Skin of body (tissue), 2 donors: ENCODE results near the gene LGALS7B. TPM values are rescaled to one million over a fixed set of nuclear protein-coding genes. Genes with fewer than 3 reads are reported as not detected.
"Not testable (repeated sequence)": the region's sequence is repeated elsewhere in the genome, so short reads cannot be mapped to it uniquely, and the experiment has no call there.

Experiments
- DNase-seq: peaks from one replicate; lab custom pipeline; 2025; lab: John Stamatoyannopoulos, UW
- total RNA-seq: library from RNA; depleted of rRNA; stranded (reverse); fragments of >200 nt; gene quantifications from one replicate; pipeline ENCODE4 v1.2.3, GENCODE V29; 2014

The LGALS7B gene
- total RNA-seq, 1 donor from 2014 or later = 285 TPM

DNA sequence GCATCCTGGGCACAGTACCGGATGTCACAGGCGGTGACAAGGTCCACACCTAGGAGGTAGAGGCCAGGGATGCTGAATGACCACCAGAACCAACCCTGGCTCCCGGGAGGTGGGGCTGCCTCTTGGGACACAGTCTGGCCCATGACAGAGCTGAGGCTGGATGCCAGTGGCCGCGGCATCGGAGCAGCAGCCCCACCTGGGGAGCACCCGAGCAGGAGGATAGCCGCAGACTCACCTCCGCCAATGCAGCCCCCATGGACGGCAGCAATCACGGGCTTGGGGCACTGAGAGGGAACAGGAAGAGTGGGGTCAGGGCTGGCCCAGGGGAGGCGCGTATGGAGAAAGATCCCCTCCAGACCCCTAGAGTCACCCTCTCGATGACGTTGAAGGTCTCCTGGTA, 28.1 kb downstream of the LGALS7B start:
- DNase-seq = no peak

DNA sequence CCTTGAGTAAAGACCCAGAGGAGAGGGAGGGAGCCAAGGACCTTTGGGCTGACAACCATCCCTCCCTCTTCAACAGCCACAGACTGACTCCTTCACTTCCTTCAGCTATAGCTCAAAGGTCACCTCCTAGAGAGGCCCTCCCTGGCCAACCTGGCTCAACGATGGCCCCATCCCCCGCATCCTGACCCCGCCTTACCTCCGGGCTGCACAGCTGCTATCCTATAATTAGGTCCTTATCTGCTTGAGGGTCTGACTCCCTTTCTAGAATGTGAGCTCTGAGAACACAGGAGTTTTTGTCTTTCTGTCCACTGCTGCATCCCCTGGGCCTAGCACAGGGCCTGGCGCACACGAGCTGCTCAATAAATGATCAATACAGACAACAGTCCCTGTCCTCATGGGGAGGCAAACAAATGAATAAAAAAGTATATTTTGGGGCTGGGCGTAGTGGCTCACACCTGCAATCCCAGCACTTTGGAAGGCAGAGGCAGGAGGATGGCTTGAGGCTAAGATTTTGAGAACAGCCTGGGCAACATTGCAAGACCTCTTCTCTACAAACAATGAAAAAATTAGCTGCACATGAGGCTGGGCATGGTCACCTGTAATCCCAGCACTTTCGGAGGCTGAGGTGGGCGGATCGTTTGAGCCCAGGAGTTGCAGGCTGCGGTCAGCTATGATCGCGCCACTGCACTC, 30.4 kb downstream of the LGALS7B start:
- DNase-seq = no peak

DNA sequence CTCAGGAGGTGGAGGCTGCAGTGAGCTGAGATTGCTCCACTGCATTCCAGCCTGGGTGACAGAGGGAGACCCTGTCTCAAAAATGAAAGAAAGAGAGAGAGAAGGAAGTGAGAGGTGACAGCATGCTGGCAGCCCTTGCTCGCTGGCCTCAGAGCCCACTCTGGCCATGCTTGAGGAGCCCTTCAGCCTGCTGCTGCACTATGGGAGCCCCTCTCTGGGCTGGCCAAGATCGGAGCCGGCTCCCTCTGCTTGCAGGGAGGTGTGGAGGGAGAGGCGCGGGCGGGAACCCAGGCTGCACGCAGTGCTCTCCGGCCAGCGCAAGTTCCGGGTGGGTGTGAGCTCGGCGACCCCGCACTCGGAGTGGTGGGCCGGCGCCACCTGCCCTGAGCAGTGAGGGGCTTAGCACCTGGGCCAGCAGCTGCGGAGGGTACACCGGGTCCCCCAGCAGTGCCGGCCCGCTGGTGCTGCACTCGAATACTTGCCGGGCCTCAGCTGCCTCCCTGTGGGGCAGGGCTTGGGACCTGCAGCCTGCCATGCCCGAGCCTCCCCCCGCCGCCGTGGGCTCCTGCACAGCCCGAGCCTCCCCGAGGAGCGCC, 32.3 kb downstream of the LGALS7B start:
- not testable (repeated sequence) for DNase-seq

DNA sequence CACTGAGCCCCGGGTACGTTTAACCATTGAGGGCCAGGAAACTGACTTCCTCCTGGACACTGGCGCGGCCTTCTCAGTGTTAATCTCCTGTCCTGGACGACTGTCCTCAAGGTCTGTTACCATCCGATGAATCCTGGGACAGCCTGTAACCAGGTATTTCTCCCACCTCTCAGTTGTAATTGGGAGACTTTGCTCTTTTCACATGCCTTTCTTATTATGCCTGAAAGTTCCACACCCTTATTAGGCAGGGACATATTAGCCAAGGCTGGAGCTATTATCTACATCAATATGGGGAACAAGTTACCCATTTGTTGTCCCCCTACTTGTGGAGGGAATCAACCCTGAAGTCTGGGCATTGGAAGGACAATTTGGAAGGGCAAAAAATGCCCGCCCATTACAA, 36.9 kb downstream of the LGALS7B start:
- DNase-seq = not testable (repeated sequence)

DNA sequence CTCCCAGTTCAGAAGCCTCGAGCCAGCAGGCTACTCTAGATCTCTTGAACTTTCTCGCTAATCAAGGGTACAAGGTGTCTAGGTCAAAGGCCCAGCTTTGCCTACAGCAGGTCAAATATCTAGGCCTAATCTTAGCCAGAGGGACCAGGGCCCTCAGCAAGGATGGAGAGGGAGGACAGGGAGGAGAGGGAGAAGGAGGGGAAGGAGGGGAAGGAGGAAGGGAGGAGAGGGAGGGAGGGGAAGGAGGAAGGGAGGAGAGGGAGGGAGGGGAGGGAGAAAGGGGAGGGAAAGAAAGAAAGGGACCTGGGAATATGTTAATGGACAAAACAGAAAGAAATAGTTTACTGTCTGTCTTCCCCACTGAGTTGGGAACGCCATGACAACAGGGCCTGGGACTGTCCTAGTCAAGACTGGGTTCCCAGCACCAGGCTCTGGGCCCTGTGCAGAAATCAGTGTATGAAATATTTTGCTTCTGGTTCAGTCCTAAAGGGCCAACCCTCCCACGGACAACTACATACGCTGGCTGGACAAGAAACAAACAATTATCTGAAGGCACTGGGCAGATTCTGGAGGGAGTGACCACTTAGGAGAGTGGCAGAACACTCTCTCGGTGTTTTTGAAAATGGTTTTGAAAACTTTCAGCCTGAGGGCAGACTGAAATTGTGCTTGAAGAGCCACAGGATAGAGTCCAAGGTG, 38.0 kb downstream of the LGALS7B start:
- DNase-seq = no peak

DNA sequence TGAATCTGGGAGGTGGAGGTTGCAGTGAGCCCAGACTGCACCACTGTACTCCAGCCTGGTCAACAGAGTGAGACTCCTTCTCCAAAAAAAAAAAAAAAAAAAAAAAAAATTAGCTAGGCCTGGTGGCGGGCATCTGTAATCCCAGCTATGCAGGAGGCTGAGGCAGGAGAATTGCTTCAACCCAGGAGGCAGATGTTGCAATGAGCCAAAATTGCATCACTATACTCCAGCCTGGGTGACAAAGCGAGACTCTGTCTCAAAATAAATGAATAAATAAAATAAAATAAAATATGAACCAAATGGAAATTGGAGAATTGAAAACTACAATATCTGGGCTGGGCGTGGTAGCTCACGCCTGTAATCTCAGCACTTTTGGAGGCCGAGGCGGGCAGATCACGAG, 40.2 kb downstream of the LGALS7B start:
- not testable (repeated sequence) for DNase-seq

DNA sequence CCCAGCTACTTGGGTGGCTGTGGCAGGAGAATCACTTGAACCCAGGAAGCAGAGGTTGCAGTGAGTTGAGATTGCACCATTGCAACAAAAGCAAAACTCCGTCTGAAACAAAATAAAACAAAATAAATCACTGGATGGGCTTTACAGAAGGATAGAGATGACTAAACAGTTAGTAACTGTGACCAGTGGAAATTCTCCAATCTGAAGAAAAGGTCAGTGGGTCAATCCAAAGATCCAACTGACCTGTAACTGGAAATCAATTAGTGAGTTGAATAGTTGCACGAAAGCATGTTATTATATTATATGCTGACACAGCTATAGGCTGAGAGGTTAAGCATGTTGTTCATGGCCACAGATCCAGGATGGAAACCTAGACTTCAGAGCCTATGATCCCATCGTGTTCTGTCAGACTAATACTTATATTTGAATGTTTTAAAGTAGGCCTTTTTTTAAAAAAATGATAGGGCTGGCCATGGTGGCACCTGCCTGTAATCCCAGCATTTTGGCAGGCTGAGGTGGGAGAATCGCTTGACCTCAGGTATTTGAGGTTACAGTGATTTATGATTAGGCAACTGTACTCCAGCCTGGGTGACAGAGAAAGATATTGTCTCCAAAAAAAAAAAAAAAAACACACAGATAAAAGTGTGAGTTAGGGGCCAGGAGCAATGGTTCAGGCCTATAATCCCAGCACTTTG, 41.2 kb downstream of the LGALS7B start:
- no peak for DNase-seq

DNA sequence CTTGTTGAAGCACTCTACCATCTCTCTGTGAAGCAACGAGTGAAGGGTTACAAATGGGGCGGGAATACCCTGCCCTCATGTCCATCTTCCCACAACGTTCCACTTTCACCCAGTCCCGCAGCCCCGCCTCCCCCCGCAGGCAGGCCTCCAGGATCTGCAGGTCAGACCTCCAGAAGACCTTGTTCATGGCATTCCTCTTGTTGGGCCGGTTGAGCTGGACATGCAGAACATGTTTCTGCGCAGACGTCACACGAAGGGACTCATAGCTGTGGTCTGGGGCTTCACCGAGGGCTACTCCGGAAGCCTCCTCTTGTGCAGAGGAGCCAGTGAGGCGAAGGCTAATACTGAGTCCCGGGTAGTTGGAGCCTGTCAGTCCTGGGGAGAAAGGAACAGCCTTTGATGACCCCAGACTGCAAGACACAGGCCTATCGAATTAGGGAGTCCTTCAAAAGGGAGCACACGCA, 42.2 kb downstream of the LGALS7B start:
- DNase-seq = peak; percentile 27

DNA sequence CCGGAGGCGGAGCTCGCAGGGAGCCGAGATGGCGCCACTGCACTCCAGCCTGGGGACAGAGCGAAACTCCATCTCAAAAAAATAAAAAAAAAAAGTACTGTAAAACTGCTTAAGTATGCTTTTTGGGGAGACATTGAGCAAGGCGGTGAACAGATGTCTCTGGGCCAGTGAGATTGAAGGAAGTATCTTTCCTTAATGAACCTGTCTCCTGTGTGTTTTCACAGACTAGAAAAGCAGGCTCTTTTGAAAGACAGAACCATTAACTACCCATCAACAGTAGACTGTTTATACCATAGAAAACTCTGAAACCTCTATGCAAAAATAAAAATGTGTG, 44.1 kb downstream of the LGALS7B start:
- no peak for DNase-seq

DNA sequence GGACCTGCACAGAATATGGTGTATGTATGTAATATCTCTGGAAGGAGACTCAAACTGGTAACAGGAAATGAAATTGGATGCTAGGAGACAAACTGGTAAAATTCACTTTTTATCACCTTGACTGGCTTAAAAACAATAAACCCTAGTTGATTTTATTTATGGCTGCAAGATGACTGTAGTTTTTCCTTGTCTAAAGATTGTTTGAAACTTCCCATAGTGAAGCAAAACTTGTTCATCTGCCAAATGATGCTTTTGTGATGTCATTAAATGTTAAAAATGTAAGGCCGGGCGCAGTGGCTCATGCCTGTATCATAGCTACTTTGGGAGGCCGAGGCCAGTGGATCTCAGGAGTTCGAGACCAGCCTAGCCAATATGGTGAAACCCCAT, 45.1 kb downstream of the LGALS7B start:
- no peak for DNase-seq

DNA sequence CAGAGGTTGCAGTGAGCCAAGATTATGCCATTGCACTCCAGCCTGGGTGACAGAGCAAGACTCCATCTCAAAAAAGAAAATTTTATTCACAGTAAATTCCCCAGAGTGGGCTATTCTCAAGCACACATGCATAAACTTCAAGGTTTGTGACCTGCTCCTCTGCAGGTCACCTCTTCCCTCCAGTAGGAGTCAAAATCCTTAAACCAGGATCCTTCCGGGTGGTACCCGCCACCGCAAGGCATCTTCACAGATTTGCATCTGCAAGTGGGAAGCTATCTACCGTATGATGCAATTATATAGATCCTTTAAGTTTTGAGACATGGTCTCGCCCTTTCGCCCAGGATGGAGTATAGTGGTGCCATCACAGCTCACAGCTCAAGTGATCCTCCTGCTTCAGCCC, 45.6 kb downstream of the LGALS7B start:
- no peak for DNase-seq

DNA sequence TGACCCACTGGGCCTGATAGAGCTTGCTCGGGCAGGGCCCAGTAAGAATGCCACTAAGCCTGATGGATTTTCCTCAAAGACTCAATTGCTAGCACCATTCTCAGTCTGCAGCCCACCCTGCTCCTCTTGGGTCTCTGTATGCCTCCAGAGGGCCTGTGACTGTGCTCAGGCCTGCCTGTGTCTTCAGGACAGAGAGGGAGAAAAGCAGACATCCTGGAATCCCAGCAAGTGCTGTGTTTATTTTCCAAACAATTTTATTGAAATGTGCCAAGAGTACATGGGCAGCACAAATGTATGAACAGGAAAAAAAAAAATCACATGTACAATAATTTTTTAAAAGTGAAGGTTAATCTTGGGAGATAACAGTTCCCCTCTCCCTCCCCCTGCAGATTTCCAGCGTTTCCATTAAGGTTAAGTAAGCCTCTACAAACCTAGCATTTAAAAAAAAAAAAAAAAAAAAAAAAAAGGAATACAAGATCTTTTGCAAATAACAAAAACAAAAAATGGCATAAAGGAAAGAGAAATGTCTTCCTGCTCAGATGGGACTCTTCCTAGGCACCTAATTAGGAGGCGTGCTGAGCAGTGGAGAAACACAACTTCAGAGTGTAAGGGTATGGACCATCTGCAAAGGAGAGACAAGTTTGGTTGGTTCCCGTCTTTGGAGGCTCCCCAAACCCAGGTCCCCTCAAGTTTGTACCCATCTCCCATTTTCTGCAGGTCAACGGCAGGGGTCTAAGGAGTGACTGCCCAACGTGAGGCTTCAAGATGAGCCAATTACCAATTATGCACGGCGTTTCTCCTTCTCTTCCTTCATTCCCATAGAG, 47.4 kb downstream of the LGALS7B start:
- DNase-seq = no peak

DNA sequence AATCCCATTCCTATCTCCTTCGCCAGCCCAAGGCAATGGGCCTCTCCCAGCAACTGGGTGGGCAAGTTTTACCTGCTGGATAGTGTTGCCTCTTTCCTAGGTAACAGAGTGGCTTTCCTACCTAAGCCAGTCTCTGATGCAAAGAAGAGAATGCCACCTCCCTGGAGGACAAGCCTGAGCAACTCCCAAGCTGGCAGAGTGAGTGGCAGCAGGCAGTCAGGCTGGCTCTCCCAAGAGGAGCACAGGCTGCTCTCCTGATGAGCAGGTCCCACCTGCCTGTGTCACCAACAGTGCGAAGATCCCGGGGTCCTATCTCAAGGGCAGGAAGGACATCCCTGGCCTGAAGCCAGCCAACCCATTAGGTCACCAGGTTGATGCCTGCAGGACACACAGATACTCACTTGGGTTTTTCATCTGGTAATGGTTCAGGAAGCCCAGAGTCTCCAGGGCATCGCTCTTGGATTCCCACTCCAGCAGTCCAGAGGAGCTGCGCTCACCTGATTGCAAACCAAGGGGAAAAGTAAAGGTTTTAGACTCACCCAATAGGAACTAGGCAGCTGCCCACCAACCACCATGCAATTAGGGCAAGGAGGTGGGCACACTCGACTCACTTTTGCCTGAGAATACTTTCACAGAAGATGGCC, 48.1 kb downstream of the LGALS7B start:
- DNase-seq = no peak

DNA sequence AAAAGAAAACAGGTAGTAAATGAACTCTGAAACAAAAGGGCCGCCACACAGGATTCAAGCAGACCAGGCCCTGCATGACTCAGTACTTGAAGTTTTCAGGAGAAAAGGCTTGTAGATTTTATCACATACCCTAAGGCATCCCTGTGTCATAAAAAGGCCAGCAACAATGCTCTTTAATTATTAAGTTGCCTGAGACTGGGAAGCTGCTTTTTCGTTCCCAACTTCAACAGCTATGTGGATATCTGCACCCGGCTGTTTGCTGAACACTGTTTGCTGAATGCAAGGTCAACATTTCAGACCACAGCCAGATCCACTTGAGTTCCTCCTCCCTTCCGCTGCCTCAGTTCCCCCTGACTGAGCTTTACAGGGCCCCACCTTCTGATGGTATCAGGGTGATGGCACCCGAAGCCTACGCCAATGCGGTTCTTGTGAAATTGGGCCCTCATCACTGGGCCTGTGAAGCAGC, 48.7 kb downstream of the LGALS7B start:
- no peak for DNase-seq

DNA sequence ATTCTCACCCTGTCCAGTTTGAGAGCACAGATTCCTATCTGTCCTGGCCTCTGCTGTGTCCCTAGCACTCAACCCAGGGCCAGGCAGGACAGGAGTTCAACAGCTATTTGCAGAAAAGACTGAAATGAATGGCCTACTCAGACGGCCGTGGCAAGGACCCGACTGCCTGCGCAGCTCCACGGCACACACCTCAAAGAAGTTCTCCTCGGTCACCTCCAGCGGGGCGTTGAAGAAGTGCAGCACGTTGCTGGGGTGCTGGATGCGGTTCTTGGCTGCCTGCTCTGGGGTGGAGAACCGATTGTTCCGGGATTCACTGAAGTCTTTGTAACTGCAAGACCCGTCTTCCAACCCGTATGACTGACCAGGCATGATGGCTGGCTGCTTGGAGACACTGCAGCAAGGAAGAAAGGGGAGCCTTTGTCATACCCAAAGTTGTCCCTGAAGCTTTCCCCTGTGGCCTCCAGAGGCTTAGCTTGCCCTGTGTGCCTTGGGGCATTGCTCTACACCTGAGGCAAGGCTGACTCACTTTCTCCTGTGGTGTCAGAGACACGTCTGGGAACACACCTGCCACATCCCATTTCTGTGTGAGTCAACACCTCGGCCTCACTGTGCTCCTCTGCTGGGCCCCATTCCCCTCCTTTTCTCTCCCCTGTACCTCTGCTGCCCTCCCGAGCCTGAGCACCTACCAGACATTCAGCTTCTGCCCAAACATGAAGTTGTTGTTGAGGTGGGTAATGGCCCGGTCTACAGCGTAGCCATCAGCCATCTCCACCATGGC, 49.4 kb downstream of the LGALS7B start:
- DNase-seq = no peak

DNA sequence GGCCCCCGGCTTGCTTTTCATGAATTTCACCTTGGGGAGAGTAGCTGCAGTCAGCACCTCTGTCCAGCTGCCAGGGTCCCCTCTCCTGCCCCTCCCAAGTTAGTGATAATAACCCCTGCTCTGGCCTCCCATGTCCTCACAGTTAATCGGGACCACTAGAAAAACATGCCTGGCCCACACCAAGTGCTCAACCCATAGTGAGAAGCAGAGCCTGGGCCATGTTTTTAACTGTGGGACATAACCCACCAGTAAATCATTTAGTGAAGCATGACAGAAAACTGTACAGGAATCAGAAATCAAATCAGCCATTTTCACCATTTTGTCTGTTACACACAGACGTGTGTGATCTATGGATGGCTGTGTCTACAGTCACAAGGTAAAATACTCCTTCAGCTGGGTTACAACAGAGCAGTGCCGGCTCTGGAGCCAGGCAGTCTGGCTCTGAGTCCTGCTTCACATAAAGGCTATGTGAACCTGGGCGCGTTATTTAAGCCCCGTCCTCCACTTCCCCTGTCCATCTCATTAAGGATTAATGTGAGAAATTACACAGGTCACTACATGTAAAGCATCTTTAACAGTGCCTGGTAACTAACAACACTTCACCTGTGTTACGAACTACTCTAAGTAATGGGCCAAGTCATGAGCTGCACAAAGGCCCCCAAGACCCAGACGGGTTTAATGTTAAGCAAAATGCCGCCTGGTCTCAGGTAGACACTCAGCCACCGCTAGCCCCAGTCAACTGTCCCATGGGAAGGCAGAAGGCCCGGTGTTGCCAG, 50.2 kb downstream of the LGALS7B start:
- no peak for DNase-seq

DNA sequence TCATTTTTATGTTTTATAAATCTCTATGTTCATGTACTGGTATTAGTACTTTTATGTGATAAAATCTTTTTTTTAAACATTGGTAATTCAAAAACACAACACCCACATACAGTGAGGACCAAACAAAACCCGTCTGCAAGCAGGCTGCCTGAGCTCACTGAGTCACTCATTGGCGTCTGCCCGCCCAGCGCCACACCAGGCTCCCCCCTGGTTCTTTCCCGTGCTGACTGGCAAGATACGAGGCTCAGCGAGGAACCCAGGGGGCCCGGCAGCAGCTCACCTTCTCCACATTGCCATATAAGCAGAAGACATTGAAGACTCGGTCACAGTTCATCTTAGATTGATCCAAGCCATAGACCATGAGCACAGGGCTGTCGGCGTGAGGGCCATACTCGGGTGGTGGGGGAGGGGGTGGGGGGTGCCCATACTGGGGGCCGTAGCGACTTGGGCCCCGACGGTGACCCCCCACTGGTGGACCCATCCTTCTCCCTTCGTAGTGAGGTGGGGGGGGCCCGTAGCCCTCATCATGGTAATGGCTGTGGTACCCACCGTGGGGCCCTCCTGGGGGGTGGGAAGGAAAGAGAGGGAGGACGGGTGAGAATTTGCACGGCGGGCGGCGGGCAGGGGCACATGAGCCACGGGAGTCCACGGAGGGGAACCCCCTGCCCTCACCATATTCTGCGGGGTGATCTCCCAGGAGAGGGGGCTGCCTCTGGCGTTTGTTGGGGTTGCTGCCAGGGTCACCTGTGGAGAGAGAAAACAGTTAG, 51.0 kb downstream of the LGALS7B start:
- no peak for DNase-seq

DNA sequence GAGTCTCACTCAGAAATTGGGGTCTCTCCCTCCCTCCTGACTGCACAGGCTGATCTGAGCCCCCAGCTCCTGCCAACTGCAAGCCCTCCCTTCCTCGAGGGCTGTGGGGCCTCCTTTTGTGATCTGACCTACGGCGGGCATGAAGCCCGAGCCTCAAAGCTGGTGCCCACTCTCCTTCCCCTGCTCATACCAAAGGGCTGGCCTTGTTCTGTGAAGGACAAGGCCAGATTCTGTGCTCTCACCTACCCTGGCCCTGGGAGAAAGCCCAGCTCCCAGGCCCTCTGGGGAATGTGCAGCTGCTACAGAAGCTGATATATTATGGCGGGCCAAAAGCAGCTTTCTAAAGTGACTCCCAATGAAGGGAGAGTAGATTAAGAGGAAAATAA, 51.6 kb downstream of the LGALS7B start:
- no peak for DNase-seq
